Inflammatory macrophage treated with lipopolysaccharide for 4 hours (primary cell): ENCODE measurements around the gene CALB2.

ENCODE experiments used
- DNase-seq: peaks from one replicate; pipeline ENCODE4 v3.0.0-alpha.2; 2020

Gene CALB2

DNA sequence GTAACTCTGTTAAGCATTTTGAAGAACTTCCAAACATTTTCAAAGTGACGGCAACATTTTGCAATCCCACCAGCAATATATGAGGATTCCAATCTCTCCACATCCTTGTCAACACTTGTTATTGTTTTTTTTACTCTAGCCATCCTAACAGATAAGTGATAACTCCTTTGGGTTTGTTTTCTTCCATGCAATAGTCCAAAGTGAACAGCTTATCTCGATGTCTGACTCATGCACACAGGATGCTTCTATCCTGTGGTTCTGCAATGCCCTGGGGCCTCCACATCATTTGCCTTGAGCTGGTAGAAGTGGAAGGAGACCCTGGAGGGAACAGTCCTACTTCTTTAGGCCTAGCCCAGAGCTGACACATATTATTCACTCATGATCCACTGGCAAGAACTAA, 70.4 kb downstream of the CALB2 start:
- DNase-seq = no peak

DNA sequence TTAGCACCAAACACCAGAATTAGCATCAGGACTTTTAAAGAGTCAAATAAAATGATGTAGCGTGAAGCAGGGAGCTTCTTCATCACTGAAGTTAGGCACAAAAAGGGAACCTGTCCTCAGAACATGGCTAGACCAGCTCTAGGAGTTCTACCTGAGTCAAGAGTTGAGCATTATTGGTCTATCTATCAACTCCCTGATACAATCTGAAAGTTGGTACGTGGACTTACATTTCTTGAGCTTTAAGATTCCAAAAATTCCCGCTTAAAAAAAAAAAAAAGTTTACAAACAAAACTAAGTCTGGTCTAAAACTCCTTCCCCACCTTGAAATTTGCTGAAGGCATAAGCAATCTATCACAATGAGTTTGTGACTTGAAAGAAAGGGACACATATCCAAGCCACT, 71.1 kb downstream of the CALB2 start:
- no peak for DNase-seq

DNA sequence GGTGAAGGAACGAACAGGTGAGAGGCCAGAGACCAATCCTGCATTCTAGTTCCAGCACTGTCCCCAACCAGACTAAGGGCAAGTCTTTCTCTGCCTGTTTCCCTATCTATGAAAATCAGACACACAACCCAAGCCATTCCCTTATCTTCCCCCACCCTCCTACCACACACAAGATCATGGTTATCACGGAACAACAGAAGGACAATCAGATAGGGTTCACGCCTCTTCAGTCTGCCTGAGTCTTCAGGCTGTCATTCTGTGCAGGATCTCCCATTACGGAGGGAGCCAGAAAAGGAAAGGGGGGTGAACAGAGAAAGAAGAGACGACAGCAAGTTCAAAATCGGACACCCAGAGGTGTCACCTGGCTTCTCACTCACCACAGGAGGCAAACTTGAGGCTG, 72.2 kb downstream of the CALB2 start:
- no peak for DNase-seq

- no peak for DNase-seq
Measured at GRCh38 chr16:71431176-71431575, 72.7 kb downstream of the CALB2 start.

DNA sequence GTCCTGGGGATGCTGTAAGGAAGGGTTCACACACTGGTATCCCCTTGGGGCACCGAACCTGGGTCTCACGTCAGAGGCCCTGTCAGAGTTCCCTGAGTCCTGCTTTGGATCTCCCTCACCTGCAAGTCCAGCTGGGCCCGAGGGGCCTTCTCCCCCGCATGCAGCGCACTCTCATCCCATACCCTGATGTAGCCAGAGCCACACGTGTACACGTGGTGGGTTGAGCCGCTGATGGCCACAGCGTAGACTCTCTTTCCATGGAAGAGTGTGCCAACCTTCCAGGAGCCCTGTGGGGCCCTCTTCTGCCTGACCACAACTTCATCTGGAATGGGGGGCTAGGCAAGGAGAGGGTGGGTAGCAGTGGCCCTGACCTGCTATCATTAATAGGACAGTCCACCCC, 73.5 kb downstream of the CALB2 start:
- DNase-seq = no peak

DNA sequence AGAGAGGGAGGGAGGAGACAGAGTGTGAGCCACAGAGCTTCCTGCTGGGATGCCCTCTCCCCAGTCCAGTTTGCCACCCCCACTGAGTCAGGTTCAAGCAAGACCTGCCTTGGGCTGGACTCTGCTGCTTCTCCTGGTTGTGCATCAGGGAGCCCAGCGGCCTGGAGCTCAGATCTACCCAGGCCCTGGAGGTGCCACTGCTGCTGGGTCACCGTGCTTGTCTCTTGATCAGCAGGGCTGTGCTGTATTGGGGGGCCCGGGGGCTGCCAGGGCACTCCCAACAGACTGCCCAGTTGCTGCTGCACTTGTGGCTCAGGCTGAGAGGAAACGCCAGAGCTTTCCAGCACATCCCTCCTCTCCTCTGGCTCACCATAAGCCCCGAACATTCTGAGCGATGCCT, 74.4 kb downstream of the CALB2 start:
- DNase-seq = no peak

DNA sequence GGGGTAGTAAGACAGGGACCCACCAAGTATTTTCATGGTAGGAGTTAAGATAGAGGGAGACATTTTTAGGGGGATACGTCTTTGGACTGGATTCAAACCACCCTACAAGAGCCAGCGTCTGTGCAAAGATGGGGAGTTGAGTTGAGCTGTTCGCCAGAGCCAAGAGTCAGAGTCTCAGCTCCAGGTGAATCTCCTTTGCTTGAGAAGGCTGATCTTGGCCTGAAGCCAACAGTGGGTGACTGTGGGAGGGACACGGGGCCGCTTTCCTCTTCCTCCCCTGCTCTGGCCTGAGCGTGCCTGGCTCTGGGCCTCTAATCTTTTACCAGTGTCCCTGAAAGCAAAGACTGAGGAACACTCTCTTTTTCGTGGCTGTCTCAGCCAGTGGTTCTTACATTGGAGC, 78.0 kb downstream of the CALB2 start:
- DNase-seq = no peak

- DNase-seq = no peak
Measured at GRCh38 chr16:71439523-71439922, 81.0 kb downstream of the CALB2 start.
